GM12878 (cell line): ENCODE data around the gene NKX1-1.

Source experiments
- EZH2 ChIP-seq: IDR thresholded peaks from 2 replicates; pipeline ENCODE4 v1.6.1; 2012; ENCODE audit warnings: low read depth, mild to moderate bottlenecking, control low read depth, inconsistent platforms, low read length, borderline replicate concordance; ENCODE audit not compliant: control insufficient read depth
- TF ChIP-seq, protein P1 (sequence below), 3 experiments: IDR thresholded peaks in 2 of 3; conservative IDR thresholded peaks in 1 of 3; 2 replicates each; pipeline ENCODE4 v1.5.1; 2011; ENCODE audit warnings: low read depth in 3 of 3, low read length in 3 of 3, mild to moderate bottlenecking in 3 of 3, control low read depth in 2 of 3, moderate library complexity in 2 of 3, inconsistent platforms in 1 of 3, mixed read lengths in 1 of 3; ENCODE audit not compliant: control insufficient read depth in 2 of 3, insufficient read depth in 1 of 3; ENCODE audit errors: extremely low read depth in 1 of 3

DNA sequence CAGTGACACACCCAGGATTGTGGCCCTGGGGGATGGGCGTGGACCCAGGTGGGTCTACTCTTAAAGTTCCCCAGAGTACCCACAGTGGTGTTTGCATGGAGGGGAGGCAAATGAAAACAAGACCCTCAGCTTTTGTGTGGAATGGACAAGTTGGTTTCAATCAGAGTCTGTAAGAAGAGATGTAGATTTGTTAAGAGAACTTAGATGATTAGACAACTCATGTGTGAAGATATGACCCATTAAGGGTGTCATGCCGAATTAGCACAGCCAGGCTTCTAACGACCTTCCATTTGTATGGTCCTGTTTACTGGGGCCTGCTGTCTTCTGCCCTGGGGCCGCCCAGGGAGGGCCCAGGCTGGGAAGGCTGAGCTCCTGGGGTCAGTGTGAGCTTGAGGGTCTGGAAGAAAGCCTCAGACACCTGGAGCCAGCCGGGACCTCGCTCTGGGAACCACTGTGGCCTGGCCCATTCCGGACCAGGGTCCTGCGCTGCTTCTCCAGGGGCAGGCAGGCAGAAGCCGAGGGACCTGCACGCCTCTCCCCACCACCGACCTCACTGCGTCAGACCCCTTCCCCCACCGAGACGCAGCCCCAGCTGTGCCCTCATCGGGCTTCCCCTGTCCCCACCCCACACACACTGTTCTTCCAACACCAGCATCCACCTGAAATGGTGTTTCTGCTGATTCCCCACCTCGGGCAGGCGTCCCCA, 38.9 kb downstream of the NKX1-1 start:
- TF ChIP-seq, protein P1, sequence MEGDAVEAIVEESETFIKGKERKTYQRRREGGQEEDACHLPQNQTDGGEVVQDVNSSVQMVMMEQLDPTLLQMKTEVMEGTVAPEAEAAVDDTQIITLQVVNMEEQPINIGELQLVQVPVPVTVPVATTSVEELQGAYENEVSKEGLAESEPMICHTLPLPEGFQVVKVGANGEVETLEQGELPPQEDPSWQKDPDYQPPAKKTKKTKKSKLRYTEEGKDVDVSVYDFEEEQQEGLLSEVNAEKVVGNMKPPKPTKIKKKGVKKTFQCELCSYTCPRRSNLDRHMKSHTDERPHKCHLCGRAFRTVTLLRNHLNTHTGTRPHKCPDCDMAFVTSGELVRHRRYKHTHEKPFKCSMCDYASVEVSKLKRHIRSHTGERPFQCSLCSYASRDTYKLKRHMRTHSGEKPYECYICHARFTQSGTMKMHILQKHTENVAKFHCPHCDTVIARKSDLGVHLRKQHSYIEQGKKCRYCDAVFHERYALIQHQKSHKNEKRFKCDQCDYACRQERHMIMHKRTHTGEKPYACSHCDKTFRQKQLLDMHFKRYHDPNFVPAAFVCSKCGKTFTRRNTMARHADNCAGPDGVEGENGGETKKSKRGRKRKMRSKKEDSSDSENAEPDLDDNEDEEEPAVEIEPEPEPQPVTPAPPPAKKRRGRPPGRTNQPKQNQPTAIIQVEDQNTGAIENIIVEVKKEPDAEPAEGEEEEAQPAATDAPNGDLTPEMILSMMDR (IDR thresholded peaks at IDR 0.05 in 2 of 3, conservative IDR thresholded peaks at IDR 0.05 in 1 of 3; ENCODE audit: control insufficient read depth in 2 of 3, extremely low read depth in 1 of 3, insufficient read depth in 1 of 3, low read depth in 3 of 3, low read length in 3 of 3) = no peak
- no peak for TF ChIP-seq EZH2
